GM12872 (cell line): ENCODE measurements around the gene C1orf56.

Source experiments
- CTCF ChIP-seq: IDR thresholded peaks from 3 replicates; pipeline ENCODE4 v1.5.1; 2011; ENCODE audit warnings: low read depth, mild to moderate bottlenecking, low read length, moderate library complexity; ENCODE audit not compliant: insufficient read depth

The C1orf56 gene

GRCh38 chr1:151009674-151010345 is 37.7 kb upstream of the C1orf56 start:
- TF ChIP-seq CTCF = no peak

GRCh38 chr1:151010346-151010726 is 37.2 kb upstream of the C1orf56 start:
- no peak for TF ChIP-seq CTCF

GRCh38 chr1:151011154-151011850 is 36.2 kb upstream of the C1orf56 start:
- no peak for TF ChIP-seq CTCF

- no peak for TF ChIP-seq CTCF
Observed at GRCh38 chr1:151012684-151013471, 34.7 kb upstream of the C1orf56 start.

- no peak for TF ChIP-seq CTCF
Observed at GRCh38 chr1:151013518-151013917, 34.0 kb upstream of the C1orf56 start.

GRCh38 chr1:151024540-151025146 is 22.9 kb upstream of the C1orf56 start:
- peak; percentile 85 for TF ChIP-seq CTCF

- no peak for TF ChIP-seq CTCF
Observed at GRCh38 chr1:151026460-151026859, 21.1 kb upstream of the C1orf56 start.
